ENCODE results near the gene RBPMS2.

RBPMS2 gene

GRCh38 chr15:64717130-64717529 is 58.3 kb downstream of the RBPMS2 start:
- DNase-seq, result no peak

- DNase-seq, result no peak
Measured at GRCh38 chr15:64716452-64716851, 58.9 kb downstream of the RBPMS2 start.

- DNase-seq, result no peak
Measured at GRCh38 chr15:64713592-64713991, 61.8 kb downstream of the RBPMS2 start.

- DNase-seq, result no peak
Measured at GRCh38 chr15:64712353-64712752, 63.0 kb downstream of the RBPMS2 start.

GRCh38 chr15:64710676-64711428 is 64.5 kb downstream of the RBPMS2 start:
- no peak for DNase-seq

GRCh38 chr15:64706011-64706911 is 69.1 kb downstream of the RBPMS2 start:
- no peak for DNase-seq

GRCh38 chr15:64705006-64705405 is 70.4 kb downstream of the RBPMS2 start:
- DNase-seq, result no peak

- no peak for DNase-seq
Measured at GRCh38 chr15:64703632-64703959, 71.8 kb downstream of the RBPMS2 start.

GRCh38 chr15:64702816-64703631 is 72.4 kb downstream of the RBPMS2 start:
- peak; percentile 97 for DNase-seq

- no peak for DNase-seq
Measured at GRCh38 chr15:64701482-64702184, 73.8 kb downstream of the RBPMS2 start.

- DNase-seq, result no peak
Measured at GRCh38 chr15:64701051-64701450, 74.3 kb downstream of the RBPMS2 start.

GRCh38 chr15:64699751-64700388 is 75.5 kb downstream of the RBPMS2 start:
- DNase-seq, result no peak

- no peak for DNase-seq
Measured at GRCh38 chr15:64698823-64699222, 76.6 kb downstream of the RBPMS2 start.

GRCh38 chr15:64697911-64698369 is 77.4 kb downstream of the RBPMS2 start:
- peak; percentile 11 for DNase-seq

- no peak for DNase-seq
Measured at GRCh38 chr15:64696481-64696880, 78.9 kb downstream of the RBPMS2 start.

GRCh38 chr15:64695561-64695992 is 79.8 kb downstream of the RBPMS2 start:
- DNase-seq, result no peak

GRCh38 chr15:64694816-64695215 is 80.6 kb downstream of the RBPMS2 start:
- no peak for DNase-seq

GRCh38 chr15:64693134-64693533 is 82.3 kb downstream of the RBPMS2 start:
- no peak for DNase-seq

GRCh38 chr15:64691896-64692565 is 83.4 kb downstream of the RBPMS2 start:
- DNase-seq, result no peak

- DNase-seq, result no peak
Measured at GRCh38 chr15:64690578-64691296, 84.7 kb downstream of the RBPMS2 start.

- DNase-seq, result no peak
Measured at GRCh38 chr15:64690008-64690407, 85.4 kb downstream of the RBPMS2 start.

Data from stimulated activated CD4-positive, alpha-beta T cell treated with anti-CD3 and anti-CD28 coated beads, Interleukin-12 subunit alpha, Interleukin-12 subunit beta, amount 100 ng/mL, for 4 hours (primary cell).